H1 (cell line): ENCODE measurements around the gene FAM50A. TPM values are rescaled to one million over a fixed set of nuclear protein-coding genes. Genes with fewer than 3 reads are reported as not detected.

Experiments used
- ASH2L ChIP-seq: fragments of 200-600, 300-600 bp; sonication (generic); IDR thresholded peaks from one replicate; pipeline ENCODE4 v1.7.1; 2017; ENCODE audit warnings: low read length
- BACH1 ChIP-seq: IDR thresholded peaks from 2 replicates; pipeline ENCODE4 v1.6.1; 2012; ENCODE audit warnings: low read length, improper control_type of control experiment
- SUZ12 ChIP-seq: fragments of 200-600 bp; sonication (generic); IDR thresholded peaks from 2 replicates; pipeline ENCODE4 v1.6.1; 2012; ENCODE audit warnings: mild to moderate bottlenecking, inconsistent platforms, low read length, moderate library complexity, mixed read lengths
- polyA plus RNA-seq, 7 experiments: library from polyadenylated mRNA; depleted of rRNA in 3 of 7; stranded (reverse) in 5 of 7; unstranded in 2 of 7; fragments of >200 nt in 5 of 7; fragments of 200-250 nt in 2 of 7; gene quantifications; 1 replicate in 5 of 7; 2 replicates in 1 of 7; 4 replicates in 1 of 7; pipeline versions ENCODE4 v1.2.1 to v1.2.3, GENCODE V29; 2011 to 2013; ENCODE audit warnings: missing spikeins in 2 of 7, mixed read lengths in 2 of 7
- total RNA-seq: library from RNA; stranded (reverse); fragmentation: NEBNext Ultra II Directional; extraction: Animal tissue kit (Norgen Biotek cat#: 25700); gene quantifications from 2 replicates; pipeline ENCODE4 v1.2.1, GENCODE V29; 2021

Gene FAM50A
- total and polyA plus RNA-seq, 2 of the 8 experiments (the other 6 are each of a cell fraction or from before 2014, with no cell fraction given): 30.7 to 48.7 TPM

- TF ChIP-seq BACH1 (no peak), SUZ12 (no peak), ASH2L (no peak)
Observed at GRCh38 chrX:154439841-154440240, 4.1 kb upstream of the FAM50A start (continued).
